ENCODE measurements around the gene ZFP92.

Gene ZFP92

DNA sequence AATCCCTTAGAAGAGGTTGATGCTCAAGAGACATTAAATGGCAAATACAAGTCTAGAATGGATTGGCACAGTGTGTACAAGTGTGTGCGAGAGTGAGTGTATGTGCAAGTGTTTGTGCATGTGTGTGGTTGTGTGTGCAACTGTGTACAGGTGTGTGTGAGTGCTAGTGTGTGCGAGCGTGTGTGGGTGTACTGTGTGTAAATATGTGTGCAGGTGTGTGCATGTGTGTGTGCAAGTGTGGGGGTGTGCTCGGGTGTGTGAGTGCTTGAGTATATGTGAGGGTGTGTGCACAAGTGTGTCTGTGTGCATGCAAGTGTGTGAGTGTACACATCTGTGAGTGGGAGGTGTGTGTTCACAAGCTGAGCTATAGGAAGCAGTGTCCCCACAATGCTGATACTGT, 28.7 kb downstream of the ZFP92 start:
- no peak for DNase-seq (ENCODE audit: low read depth, low spot score)

GRCh38 chrX:153440556-153441135, 29.4 kb downstream of the ZFP92 start:
- no peak for DNase-seq (ENCODE audit: low read depth, low spot score)

- no peak for DNase-seq (ENCODE audit: low read depth, low spot score)
Measured at GRCh38 chrX:153441296-153441695, 30.0 kb downstream of the ZFP92 start.

GRCh38 chrX:153441981-153442380, 30.7 kb downstream of the ZFP92 start:
- DNase-seq (ENCODE audit: low read depth, low spot score) = no peak

GRCh38 chrX:153442463-153442862, 31.2 kb downstream of the ZFP92 start:
- DNase-seq (ENCODE audit: low read depth, low spot score) = no peak

DNA sequence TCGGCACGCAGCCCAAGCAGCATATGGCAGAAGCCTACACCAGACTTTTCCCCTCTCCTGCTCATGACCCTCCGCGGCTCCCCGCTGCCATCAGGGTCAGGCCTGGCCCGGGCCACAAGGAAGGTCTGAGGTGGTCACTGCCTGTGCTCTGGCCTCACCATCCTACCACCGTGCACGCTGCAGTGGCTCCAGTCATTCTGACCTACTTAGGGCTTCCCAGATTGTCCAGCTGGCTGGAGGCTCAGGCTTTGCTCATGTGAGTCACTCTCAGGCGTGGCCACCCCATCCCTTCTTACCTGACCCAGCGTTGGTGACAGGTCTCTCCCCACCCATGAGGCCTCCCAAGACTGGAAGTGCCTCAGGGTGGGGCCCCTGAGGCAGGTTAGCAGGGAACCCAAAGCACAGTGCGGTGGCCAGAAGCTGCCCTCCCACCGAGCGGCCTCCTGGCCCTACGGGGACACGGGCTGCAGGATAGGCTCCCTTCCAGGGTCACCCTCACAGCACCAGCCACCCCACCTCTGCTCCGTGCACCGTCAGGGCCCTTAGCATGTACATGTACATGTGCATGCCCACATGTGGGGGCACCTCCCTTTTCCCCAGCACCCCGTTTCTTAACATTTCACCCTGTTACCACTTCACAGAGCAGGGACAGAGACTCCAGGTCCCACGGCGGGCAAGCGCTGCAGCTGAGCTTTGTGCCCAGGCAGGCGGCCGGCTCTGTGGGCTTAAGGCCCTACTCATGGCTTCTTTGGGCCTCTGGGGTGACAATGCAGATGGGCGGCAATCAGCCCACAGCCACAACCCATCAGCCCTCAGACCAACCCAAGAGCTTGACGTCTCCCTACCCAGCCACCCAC, 32.4 kb downstream of the ZFP92 start:
- no peak for DNase-seq (ENCODE audit: low read depth, low spot score)

GRCh38 chrX:153444333-153445011, 33.2 kb downstream of the ZFP92 start:
- no peak for DNase-seq (ENCODE audit: low read depth, low spot score)

DNA sequence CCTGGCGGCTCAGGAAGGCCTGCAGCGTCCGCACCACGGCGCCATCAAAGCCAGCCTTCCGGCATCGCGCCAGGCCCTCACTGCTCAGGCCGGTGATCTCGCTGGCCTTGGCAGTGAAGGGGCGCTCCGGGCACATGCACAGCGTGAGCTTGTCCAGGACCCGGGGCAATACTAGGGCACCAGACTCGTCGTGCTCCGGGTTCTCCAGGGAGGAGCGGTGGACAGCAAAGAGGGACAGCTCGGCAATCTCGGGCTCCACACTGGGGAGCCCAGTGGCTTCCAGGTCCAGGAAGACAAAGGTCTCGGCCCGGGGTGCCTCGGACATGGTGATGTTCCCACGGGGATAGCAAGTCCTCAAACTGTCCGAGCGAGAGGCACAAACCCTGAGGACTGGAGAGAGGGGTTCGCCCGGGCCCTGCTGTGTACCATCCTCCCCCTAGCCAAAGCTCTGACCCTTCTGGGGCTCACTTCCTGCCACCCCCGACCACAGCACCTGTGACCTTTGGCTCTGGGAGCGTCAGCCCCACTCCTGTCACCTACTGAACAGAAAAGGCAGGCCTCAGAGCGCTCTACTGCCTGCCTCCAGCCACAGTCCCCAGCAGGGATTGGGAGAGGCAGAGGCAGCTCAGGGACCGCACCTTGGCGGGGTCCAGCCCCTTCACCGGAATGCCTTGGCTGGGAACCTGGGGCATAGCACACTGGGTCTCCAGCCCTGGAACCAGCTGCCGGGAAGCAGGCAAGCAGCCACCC, 34.0 kb downstream of the ZFP92 start:
- no peak for DNase-seq (ENCODE audit: low read depth, low spot score)

DNA sequence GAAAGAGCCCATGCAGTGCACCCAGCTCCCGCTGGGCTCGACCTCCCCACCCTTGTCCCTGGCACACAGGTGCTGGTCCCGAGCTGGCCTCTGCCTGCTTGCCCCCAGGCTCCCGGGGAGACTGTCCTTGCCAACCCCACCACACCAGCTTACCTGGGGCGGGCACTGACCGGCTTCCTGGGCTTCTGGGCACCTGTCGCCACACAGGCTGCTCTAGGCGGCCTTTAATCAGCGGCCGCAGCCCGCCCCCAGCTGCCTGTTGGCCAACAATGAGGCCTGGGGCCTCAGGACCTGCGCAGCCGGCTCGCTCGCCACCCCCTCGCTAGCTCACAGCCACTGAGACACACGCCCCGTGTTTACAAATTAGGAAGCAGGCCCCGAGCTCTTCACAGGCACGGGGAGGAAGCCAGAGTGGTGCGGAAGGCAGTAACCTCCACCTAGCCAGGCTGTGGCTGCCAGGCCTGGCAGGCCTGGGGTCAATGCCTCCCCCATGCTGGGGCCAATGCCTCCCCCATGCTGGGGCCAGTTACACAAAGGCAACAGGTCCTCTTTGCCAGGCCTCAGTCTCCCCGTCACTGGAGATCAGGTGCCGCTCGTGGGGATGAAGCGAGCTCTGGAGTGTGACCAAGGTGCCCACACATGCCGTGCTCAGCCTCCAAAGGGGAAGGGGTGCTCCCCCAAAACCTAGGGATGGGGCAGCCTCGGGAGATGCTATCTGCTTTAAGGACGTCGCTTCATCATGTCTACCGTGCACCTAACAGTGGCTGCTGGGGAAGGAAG, 34.8 kb downstream of the ZFP92 start, which contains the start of gene TREX2:
TSS of gene TREX2 (minus strand) at position 201 of the 780 bp plus-strand sequence. CDS start 626 bp downstream, outside the sequence.
- DNase-seq (ENCODE audit: low read depth, low spot score) = no peak

- DNase-seq (ENCODE audit: low read depth, low spot score) = no peak
Measured at GRCh38 chrX:153446636-153446936, 35.3 kb downstream of the ZFP92 start.

DNA sequence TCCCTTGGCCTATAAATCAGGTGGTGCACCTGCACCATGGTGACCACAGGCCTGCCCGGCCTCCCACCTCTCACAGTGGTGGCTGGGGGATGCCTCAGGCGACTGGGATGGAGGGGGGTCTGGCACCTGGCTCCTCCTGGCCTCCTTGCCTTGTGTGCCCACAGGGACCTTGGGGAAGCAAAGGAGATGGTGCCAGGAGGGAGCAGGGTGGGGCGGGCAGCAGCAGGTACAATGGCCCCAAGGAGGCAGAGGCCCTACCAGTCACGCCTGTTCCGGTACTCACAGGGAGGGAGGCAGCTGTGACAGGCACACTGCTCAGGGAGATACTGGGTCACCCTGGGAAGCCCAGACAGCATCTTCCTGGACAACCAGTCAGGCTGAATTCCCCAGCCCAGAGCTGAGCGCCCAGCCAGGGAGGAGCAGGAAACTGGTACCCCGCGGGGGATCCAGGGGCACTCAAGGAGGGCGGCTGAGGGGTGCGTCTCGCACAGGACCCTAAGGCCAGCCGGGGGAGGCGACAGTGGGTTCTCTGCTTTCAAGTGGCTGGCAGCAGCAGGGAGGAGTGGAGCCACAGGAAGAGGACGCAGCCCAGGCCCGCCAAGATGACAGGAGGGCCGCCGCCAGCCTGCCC, 35.8 kb downstream of the ZFP92 start:
- no peak for DNase-seq (ENCODE audit: low read depth, low spot score)

GRCh38 chrX:153447581-153447960, 36.3 kb downstream of the ZFP92 start:
- no peak for DNase-seq (ENCODE audit: low read depth, low spot score)

DNA sequence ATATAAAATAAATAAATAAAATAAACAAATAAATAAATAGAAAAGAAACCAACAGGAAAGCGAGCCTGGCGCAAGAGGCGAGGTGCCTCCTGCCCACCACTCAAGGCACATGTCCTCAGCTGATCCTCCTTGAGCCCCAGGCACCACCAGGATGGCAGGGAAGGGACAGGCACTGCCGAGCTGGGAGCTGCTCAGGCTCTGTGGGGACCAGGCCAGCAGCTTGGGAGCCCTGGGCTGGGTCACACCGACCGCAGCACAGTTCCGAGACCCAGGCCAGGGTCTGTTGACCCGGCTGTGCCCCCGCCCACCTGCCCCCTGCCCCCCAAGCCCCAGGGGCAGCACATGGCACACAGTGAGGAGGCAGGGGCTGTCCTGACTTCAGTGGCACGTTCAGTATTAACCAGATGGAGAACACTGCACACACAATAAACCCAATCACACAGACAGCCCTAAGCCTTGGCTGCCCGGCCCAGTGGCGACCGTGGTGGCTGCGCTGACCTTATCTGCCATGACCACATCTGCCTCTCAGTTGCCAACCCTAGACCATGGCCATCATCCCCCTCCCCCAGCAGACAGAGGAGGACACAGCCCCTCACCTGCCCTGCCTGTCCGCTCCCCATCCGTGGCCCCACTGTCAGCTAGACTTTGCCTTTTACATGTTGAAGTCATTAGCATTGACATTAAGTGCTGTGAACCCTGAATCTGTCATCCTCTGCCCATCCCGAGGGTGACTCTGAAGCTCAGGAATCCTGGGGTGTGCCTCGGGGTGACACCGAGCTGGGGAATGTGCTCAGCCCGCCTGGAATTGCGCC, 37.5 kb downstream of the ZFP92 start:
- DNase-seq (ENCODE audit: low read depth, low spot score) = no peak

DNA sequence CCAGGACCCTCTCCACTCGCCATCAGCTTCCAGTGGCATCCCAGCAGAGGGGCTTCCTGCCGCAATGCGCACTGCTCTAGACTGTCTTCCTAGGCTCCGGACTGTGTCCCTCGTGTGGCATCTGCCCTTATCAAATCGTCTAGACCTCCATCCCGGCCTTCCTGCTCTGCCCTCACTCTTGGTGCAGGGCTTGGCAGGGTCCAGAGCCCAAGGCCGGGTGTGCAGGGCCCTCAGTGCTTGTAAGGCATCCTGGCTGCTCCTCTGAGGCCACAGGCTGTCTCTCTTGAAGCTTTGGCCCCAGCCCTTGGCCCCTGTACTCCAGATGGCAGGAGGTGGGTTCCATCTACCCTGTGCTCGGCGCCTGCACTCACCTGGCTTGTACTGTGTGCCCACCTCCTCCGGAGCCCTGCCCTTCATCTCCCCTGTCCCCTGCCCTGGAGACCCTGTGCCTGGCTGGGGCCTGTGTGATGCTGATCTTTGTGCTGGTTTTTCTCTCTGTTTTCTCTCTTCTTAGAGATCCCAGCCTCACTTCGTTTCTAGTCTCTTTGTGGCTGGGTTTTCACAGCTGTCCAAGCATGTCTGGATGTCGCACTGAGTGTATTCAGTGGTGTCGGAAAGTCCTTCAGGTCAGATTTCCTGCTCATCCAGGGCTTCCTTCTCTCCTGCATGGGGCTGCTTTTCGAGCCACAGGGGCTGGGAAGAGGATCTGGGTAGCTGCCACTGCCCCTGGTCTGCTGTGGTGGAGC, 38.3 kb downstream of the ZFP92 start:
- no peak for DNase-seq (ENCODE audit: low read depth, low spot score)

DNA sequence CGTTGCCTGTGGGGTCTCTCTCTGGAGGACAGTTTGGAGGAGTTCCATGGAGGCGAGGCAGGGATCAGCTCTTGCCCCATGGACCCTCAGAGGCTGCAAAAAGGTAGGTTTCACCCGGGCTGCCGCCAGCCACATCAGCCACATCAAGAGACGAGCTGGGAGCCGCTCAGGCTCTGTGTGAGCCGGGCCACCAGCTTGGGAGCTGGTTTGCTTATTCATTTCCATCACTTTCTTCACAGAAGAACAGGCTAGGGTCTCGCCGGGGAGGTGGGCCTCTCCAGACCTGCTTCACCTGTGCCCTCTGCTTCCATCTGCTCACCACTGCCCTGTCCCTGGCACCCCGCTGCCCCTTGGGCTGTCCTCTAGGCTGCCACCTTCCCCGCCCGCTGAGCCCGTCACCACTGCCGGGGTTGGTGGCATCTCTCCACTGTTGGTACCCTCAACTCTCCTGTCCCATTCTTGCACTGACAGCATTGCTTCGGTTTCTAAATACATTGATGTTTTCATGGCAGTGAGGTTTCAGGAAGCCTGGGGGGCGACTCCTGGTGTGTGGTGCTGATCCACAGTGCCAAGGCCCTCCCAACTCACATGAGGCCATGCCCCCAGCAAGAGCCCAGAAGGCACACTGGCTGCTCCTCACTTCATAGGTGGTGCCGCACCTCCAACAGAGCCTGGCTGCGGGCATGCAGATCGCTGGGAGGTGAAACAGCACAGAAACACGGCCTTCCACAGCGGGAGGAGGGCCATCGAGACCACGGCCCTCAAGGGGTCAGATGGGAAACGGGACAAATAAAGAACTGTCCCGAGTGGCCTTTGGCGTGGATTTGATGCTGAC, 39.1 kb downstream of the ZFP92 start:
- DNase-seq (ENCODE audit: low read depth, low spot score) = no peak

GRCh38 chrX:153450949-153451277, 39.6 kb downstream of the ZFP92 start:
- DNase-seq (ENCODE audit: low read depth, low spot score) = no peak

- DNase-seq (ENCODE audit: low read depth, low spot score) = no peak
Measured at GRCh38 chrX:153454901-153455550, 43.8 kb downstream of the ZFP92 start.

DNA sequence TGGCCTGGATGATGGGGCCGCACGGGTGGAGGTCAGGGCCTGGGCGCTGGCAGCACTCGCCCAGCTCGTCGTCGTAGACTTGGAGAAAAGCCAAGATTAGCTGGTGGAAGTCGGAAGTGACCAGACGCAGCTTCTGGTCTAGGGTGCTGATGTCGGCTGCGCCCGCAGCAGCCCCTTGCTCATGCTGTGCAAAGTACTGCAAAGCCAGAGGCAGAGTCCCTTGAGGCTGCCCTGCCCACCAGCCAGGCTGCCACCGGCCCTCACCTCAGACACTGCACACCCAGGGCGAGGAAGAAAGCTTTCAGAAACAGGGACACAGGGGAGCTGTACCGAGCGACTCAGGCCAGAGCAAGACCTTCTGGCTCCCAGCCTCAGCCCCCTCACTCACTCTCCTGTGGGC, 44.3 kb downstream of the ZFP92 start:
- DNase-seq (ENCODE audit: low read depth, low spot score) = no peak

Data from smooth muscle cell of the brain vasculature (primary cell).